Aorta (tissue), 5 donors: Measurements from ENCODE around the gene GON4L. TPM values are rescaled to one million over a fixed set of nuclear protein-coding genes. Genes with fewer than 3 reads are reported as not detected.
"Not testable (repeated sequence)": the region's sequence is repeated elsewhere in the genome, so short reads cannot be mapped to it uniquely, and the experiment has no call there.

ENCODE experiments used
- ATAC-seq: fragments of 200-7000 bp; cut with Tn5 transposase; one replicate; pipeline ENCODE4 v1.9.1; 2022; ENCODE audit warnings: moderate library complexity; ENCODE audit not compliant: low FRiP score
- DNase-seq, 2 donors: peaks; one replicate each; pipeline ENCODE4 v3.0.0-alpha.2; 2020
- H3K27ac ChIP-seq, 2 donors: one replicate each; pipeline ENCODE4 v1.5.1; 2013; ENCODE audit warnings: low read length in 2 of 2, mild to moderate bottlenecking in 2 of 2, moderate library complexity in 2 of 2, control low read depth in 1 of 2, inconsistent platforms in 1 of 2, low read depth in 1 of 2
- H3K27me3 ChIP-seq, 2 donors: one replicate each; pipeline ENCODE4 v1.6.1; 2013; ENCODE audit warnings: control low read depth in 1 of 2, low read length in 1 of 2, mild to moderate bottlenecking in 1 of 2, moderate library complexity in 1 of 2; ENCODE audit not compliant: insufficient read depth in 2 of 2, control insufficient read depth in 1 of 2
- H3K36me3 ChIP-seq, 2 donors: one replicate each; pipeline ENCODE4 v1.6.1; 2013; ENCODE audit warnings: control low read depth in 1 of 2, low read length in 1 of 2, mild to moderate bottlenecking in 1 of 2; ENCODE audit not compliant: insufficient read depth in 2 of 2, control insufficient read depth in 1 of 2
- H3K4me1 ChIP-seq, 2 donors: one replicate each; pipeline ENCODE4 v1.6.1; 2013; ENCODE audit warnings: low read length in 2 of 2, control low read depth in 1 of 2, mild to moderate bottlenecking in 1 of 2, moderate library complexity in 1 of 2; ENCODE audit not compliant: insufficient read depth in 2 of 2, control insufficient read depth in 1 of 2
- H3K4me3 ChIP-seq, 2 donors: one replicate each; pipeline ENCODE4 v1.5.1; 2013; ENCODE audit warnings: low read length in 2 of 2, control low read depth in 1 of 2, mild to moderate bottlenecking in 1 of 2
- H3K9me3 ChIP-seq: one replicate; pipeline ENCODE4 v1.6.1; 2013; ENCODE audit warnings: mild to moderate bottlenecking, low read length; ENCODE audit not compliant: control insufficient read depth
- WGBS, 2 donors: extraction: QIAGEN DNeasy Blood & Tissue Kit; methylation state at CpG; one replicate each; pipeline ENCODE4 v1.1.7; 2013; 5-methylcytosine and 5-hydroxymethylcytosine counted together
- intact Hi-C, 2 donors: fragments of 100-400 bp; cut with DNase I; formaldehyde crosslinking; loops; one replicate each; pipeline versions ENCODE4 v1.14.2 to v1.15.0; 2022
- polyA plus RNA-seq, 2 donors: library from polyadenylated mRNA; stranded (reverse); fragments of 200-250 nt; gene quantifications; one replicate each; pipeline ENCODE4 v1.2.3, GENCODE V29; 2013
- total RNA-seq, 2 donors: library from RNA; stranded (reverse); fragmentation: NEBNext Ultra II Directional; extraction: Animal tissue kit (Norgen Biotek cat#: 25700); gene quantifications; one replicate each; pipeline ENCODE4 v1.2.1, GENCODE V29; 2021
- donor health status: healthy with polysubstance abuse.
- donor health status: Bipolar disorder and iron deficiency.
- donor health status: DM: no; HTN: no; CAD: no.
- donor health status: DM: no; HTN: no; CAD: no.
- donor health status: DM: yes; HTN: yes; CAD: no.

GON4L gene
- total and polyA plus RNA-seq, 4 donors: 6.4 to 81.9 (median 54.4) TPM

- no peak for DNase-seq
- H3K36me3 ChIP-seq: peaks cover 0 to 4% of the 10 kb centered on the region in 2 donors
- H3K27ac ChIP-seq: no peak overlapping the region
- no peaks in the 10 kb centered on the region for H3K27me3 ChIP-seq
- no peak overlapping the region for H3K4me3 ChIP-seq
- no peaks in the 10 kb centered on the region for H3K4me1 ChIP-seq
- no peaks in the 10 kb centered on the region for H3K9me3 ChIP-seq
- WGBS, 2 donors: 82% methylated on average over 4 of the region's 4 CpGs
- intact Hi-C loops: no loop called here
- no peak for ATAC-seq
Measured at GRCh38 chr1:155827450-155827849, 29.6 kb downstream of the GON4L start.

- intact Hi-C loops: no loop called here
- H3K27ac ChIP-seq: no peak overlapping the region
- ATAC-seq: no peak
- peaks cover 4 to 7% of the 10 kb centered on the region in 2 donors for H3K36me3 ChIP-seq
- H3K4me1 ChIP-seq: no peaks in the 10 kb centered on the region
- 92 to 97% methylated on average over 1 of the region's 1 CpG for WGBS, 2 donors
- no peak overlapping the region for H3K4me3 ChIP-seq
- no peak for DNase-seq
- no peaks in the 10 kb centered on the region for H3K9me3 ChIP-seq
- H3K27me3 ChIP-seq: no peaks in the 10 kb centered on the region
Measured at GRCh38 chr1:155816351-155816750, 40.7 kb downstream of the GON4L start.

GRCh38 chr1:155813672-155814071 is 43.3 kb downstream of the GON4L start:
- Histone ChIP-seq H3K9me3 (no peaks in the 10 kb centered on the region), H3K4me1 (no peaks in the 10 kb centered on the region), H3K4me3 (no peak overlapping the region), H3K36me3 (peaks cover 0 to 7% of the 10 kb centered on the region in 2 donors), H3K27me3 (no peaks in the 10 kb centered on the region), H3K27ac (no peak overlapping the region)
- DNase-seq (peak in 1 of 2 donors; percentile 18), ATAC-seq (no peak)
- WGBS, 2 donors: 91 to 93% methylated on average over 3 of the region's 3 CpGs
- intact Hi-C loops: no loop called here

- peaks cover 0 to 7% of the 10 kb centered on the region in 2 donors for H3K36me3 ChIP-seq
- no peak overlapping the region for H3K4me3 ChIP-seq
- DNase-seq (no peak), ATAC-seq (no peak)
- H3K27me3 ChIP-seq: no peaks in the 10 kb centered on the region
- 82 to 89% methylated on average over 1 of the region's 1 CpG for WGBS, 2 donors
- intact Hi-C loops: no loop called here
- no peak overlapping the region for H3K27ac ChIP-seq
- H3K4me1 ChIP-seq: no peaks in the 10 kb centered on the region
- no peaks in the 10 kb centered on the region for H3K9me3 ChIP-seq
Measured at GRCh38 chr1:155812878-155813277, 44.1 kb downstream of the GON4L start.

GRCh38 chr1:155809088-155809487 is 47.9 kb downstream of the GON4L start:
- intact Hi-C loops: no loop called here
- DNase-seq (no peak), ATAC-seq (no peak)
- 88 to 90% methylated on average over 1 of the region's 1 CpG for WGBS, 2 donors
- Histone ChIP-seq H3K4me1 (no peaks in the 10 kb centered on the region), H3K27ac (no peak overlapping the region), H3K9me3 (no peaks in the 10 kb centered on the region), H3K36me3 (peaks cover 3 to 10% of the 10 kb centered on the region in 2 donors), H3K27me3 (no peaks in the 10 kb centered on the region), H3K4me3 (no peak overlapping the region)

- H3K27ac ChIP-seq: no peak overlapping the region
- H3K4me1 ChIP-seq: no peaks in the 10 kb centered on the region
- no peak for ATAC-seq
- H3K4me3 ChIP-seq: no peak overlapping the region
- no peaks in the 10 kb centered on the region for H3K27me3 ChIP-seq
- intact Hi-C loops: no loop called here
- no peaks in the 10 kb centered on the region for H3K9me3 ChIP-seq
- H3K36me3 ChIP-seq: peaks cover 4 to 5% of the 10 kb centered on the region in 2 donors
- DNase-seq: no peak
Measured at GRCh38 chr1:155801149-155801548, 55.9 kb downstream of the GON4L start.

- DNase-seq, H3K4me1 ChIP-seq, H3K9me3 ChIP-seq, ATAC-seq, H3K36me3 ChIP-seq, H3K27me3 ChIP-seq, H3K4me3 ChIP-seq, H3K27ac ChIP-seq, intact Hi-C loops: not testable (repeated sequence)
- WGBS, 2 donors: 59 to 63% methylated on average over 4 of the region's 4 CpGs
Measured at GRCh38 chr1:155795618-155796017, 61.4 kb downstream of the GON4L start.

- H3K36me3 ChIP-seq: peaks cover 0 to 2% of the 10 kb centered on the region in 2 donors
- DNase-seq: no peak
- intact Hi-C loops: no loop called here
- H3K4me1 ChIP-seq: no peaks in the 10 kb centered on the region
- no peak for ATAC-seq
- no peak overlapping the region for H3K27ac ChIP-seq
- no peaks in the 10 kb centered on the region for H3K27me3 ChIP-seq
- no peak overlapping the region for H3K4me3 ChIP-seq
- H3K9me3 ChIP-seq: no peaks in the 10 kb centered on the region
- 86 to 93% methylated on average over 4 of the region's 4 CpGs for WGBS, 2 donors
Measured at GRCh38 chr1:155794605-155795245, 62.3 kb downstream of the GON4L start.

GRCh38 chr1:155793213-155793612 is 63.8 kb downstream of the GON4L start:
- no peak overlapping the region for H3K27ac ChIP-seq
- no peak for ATAC-seq
- H3K4me3 ChIP-seq: no peak overlapping the region
- H3K9me3 ChIP-seq: no peaks in the 10 kb centered on the region
- H3K27me3 ChIP-seq: no peaks in the 10 kb centered on the region
- peaks cover 0 to 2% of the 10 kb centered on the region in 2 donors for H3K36me3 ChIP-seq
- intact Hi-C loops: loop anchor here in 1 of 2 donors (2.0 kb wide), 1 partner anchor 30 kb away; no protein-coding TSS in a partner anchor
- no peaks in the 10 kb centered on the region for H3K4me1 ChIP-seq
- WGBS, 2 donors: 70 to 83% methylated on average over 1 of the region's 1 CpG
- DNase-seq: no peak
